ENCODE results near the gene CCDC71. TPM values are rescaled to one million over a fixed set of nuclear protein-coding genes. Genes with fewer than 3 reads are reported as not detected.

Gene CCDC71
- total and polyA plus RNA-seq, 9 of the 15 experiments (the other 6 are each of a cell fraction or from before 2014, with no cell fraction given) = 0.13 to 19.3 (median 14.3) TPM

- TF ChIP-seq SP1 (CRISPR knock-in tag; IDR thresholded peaks at IDR 0.05) (peak; percentile 87), RREB1 (CRISPR knock-in tag; IDR thresholded peaks at IDR 0.05) (no peak), MECOM (CRISPR knock-in tag; IDR thresholded peaks at IDR 0.05) (no peak), ZFP1 (CRISPR knock-in tag; IDR thresholded peaks at IDR 0.05) (no peak), NR4A1 (CRISPR knock-in tag; IDR thresholded peaks at IDR 0.05) (no peak), NR4A1 (tag; IDR thresholded peaks at IDR 0.05) (0 out of 2 replicates have a peak, but pooled peaks have one; percentile 40), FIP1L1 (IDR thresholded peaks at IDR 0.05; ENCODE audit: low read depth, low read length, poor library complexity, severe bottlenecking) (peak; percentile 38), TOE1 (IDR thresholded peaks at IDR 0.05; ENCODE audit: borderline replicate concordance) (peak; percentile 86), TOE1 (CRISPR knock-in tag; IDR thresholded peaks at IDR 0.05; ENCODE audit: borderline replicate concordance, low read depth) (no peak), BCOR (IDR thresholded peaks at IDR 0.05) (peak; percentile 79), MTA2 (IDR thresholded peaks at IDR 0.05; ENCODE audit: low read depth) (peak; percentile 46), ZC3H11A (IDR thresholded peaks at IDR 0.05; ENCODE audit: low read depth, low read length) (no peak), TBP (optimal IDR thresholded peaks at IDR 0.05; ENCODE audit: low read depth, low read length) (peak; percentile 56), POLR2AphosphoS5 (IDR thresholded peaks at IDR 0.05; ENCODE audit: control insufficient read depth, insufficient read depth, low read depth, low read length) (peak; percentile 83), CTCF (IDR thresholded peaks at IDR 0.05 in 2 of 3, conservative IDR thresholded peaks at IDR 0.05 in 1 of 3; ENCODE audit: insufficient read depth in 2 of 3, low read depth in 1 of 3, low read length in 3 of 3) (peak; percentile 82 to 93 (median 90)), ARNT (IDR thresholded peaks at IDR 0.05) (no peak), COPS2 (conservative IDR thresholded peaks at IDR 0.05) (no peak), KLF10 (CRISPR knock-in tag; IDR thresholded peaks at IDR 0.05) (no peak), ILK (tag; IDR thresholded peaks at IDR 0.05; ENCODE audit: borderline replicate concordance, low read depth) (no peak), RBM25 (IDR thresholded peaks at IDR 0.05; ENCODE audit: low read depth, low read length, severe bottlenecking) (no peak)
- TF ChIP-seq, protein P1, sequence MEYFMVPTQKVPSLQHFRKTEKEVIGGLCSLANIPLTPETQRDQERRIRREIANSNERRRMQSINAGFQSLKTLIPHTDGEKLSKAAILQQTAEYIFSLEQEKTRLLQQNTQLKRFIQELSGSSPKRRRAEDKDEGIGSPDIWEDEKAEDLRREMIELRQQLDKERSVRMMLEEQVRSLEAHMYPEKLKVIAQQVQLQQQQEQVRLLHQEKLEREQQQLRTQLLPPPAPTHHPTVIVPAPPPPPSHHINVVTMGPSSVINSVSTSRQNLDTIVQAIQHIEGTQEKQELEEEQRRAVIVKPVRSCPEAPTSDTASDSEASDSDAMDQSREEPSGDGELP (CRISPR knock-in tag; IDR thresholded peaks at IDR 0.05; ENCODE audit: borderline replicate concordance) = peak; percentile 99
Measured at GRCh38 chr3:49171119-49171774, 5.1 kb upstream of the CCDC71 start, which contains the start of gene KLHDC8B (continued).
